Fibroblast of lung (primary cell): ENCODE measurements around the gene TRIM54.

Source experiments
- CTCF ChIP-seq, 2 donors: IDR thresholded peaks in 1 of 2; conservative IDR thresholded peaks in 1 of 2; 1 replicate in 1 of 2; 2 replicates in 1 of 2; pipeline ENCODE4 v1.5.1; 2011 to 2012; ENCODE audit warnings: low read length in 2 of 2, control low read depth in 1 of 2, inconsistent platforms in 1 of 2, low read depth in 1 of 2, mild to moderate bottlenecking in 1 of 2
- EZH2 ChIP-seq: IDR thresholded peaks from 2 replicates; pipeline ENCODE4 v1.5.1; 2012; ENCODE audit warnings: low read length, control low read depth, mild to moderate bottlenecking; ENCODE audit errors: missing control alignments

GRCh38 chr2:27245626-27246025 is 36.6 kb upstream of the TRIM54 start:
- no peak for TF ChIP-seq CTCF (conservative IDR thresholded peaks at IDR 0.05 in 1 of 2, IDR thresholded peaks at IDR 0.05 in 1 of 2; ENCODE audit: low read depth in 1 of 2, low read length in 2 of 2)
- TF ChIP-seq EZH2 = no peak
